SJCRH30 (cell line): ENCODE data around the gene COX20. TPM values are rescaled to one million over a fixed set of nuclear protein-coding genes. Genes with fewer than 3 reads are reported as not detected.

Source experiments
- DNase-seq, 2 experiments: peaks; one replicate each; pipeline ENCODE4 v3.0.0-alpha.2; 2015 to 2020
- H3K27ac ChIP-seq: fragments of 250-450 bp; sonication (Bioruptor Pico); 2 replicates; pipeline ENCODE4 v1.5.1; 2020; ENCODE audit warnings: mild to moderate bottlenecking, moderate library complexity
- H3K27me3 ChIP-seq: fragments of 250-450 bp; sonication (Bioruptor Pico); 2 replicates; pipeline ENCODE4 v1.5.1; 2020; ENCODE audit warnings: mild to moderate bottlenecking, moderate library complexity
- H3K36me3 ChIP-seq: fragments of 250-450 bp; sonication (Bioruptor Pico); 2 replicates; pipeline ENCODE4 v1.5.1; 2020; ENCODE audit warnings: mild to moderate bottlenecking, moderate library complexity
- H3K4me1 ChIP-seq: fragments of 250-450 bp; sonication (Bioruptor Pico); 2 replicates; pipeline ENCODE4 v1.5.1; 2020; ENCODE audit warnings: mild to moderate bottlenecking, moderate library complexity
- H3K4me3 ChIP-seq: fragments of 250-450 bp; sonication (Bioruptor Pico); 2 replicates; pipeline ENCODE4 v1.5.1; 2020; ENCODE audit warnings: mild to moderate bottlenecking, moderate library complexity
- H3K9me3 ChIP-seq: fragments of 250-450 bp; sonication (Bioruptor Pico); replicated peaks from 2 replicates; pipeline ENCODE4 v1.5.1; 2020; ENCODE audit warnings: mild to moderate bottlenecking, moderate library complexity
- total RNA-seq: library from RNA; depleted of rRNA; stranded (reverse); fragments of >200 nt; shearing (Covaris generic); gene quantifications from 2 replicates; pipeline ENCODE4 v1.2.3, GENCODE V29; 2014; rRNA removed

Gene COX20
- total RNA-seq, 1 experiment from 2014 or later: 33.5 TPM

GRCh38 chr1:244868484-244869363 lies 33.3 kb downstream of the COX20 start:
- DNase-seq: peak; percentile 42 to 63
- no peaks in the 10 kb centered on the region for H3K27me3 ChIP-seq
- H3K36me3 ChIP-seq: 0 out of 2 replicates have a peak, but pooled peaks cover under 1% of the 10 kb centered on the region
- H3K4me1 ChIP-seq: peaks cover 12% of the 10 kb centered on the region
- H3K27ac ChIP-seq: peak overlapping the region; percentile 14; the same call in 1 of the 2 replicates
- peak overlapping the region; percentile 44 for H3K4me3 ChIP-seq
- no peaks in the 10 kb centered on the region for H3K9me3 ChIP-seq

- Histone ChIP-seq H3K27me3 (no peaks in the 10 kb centered on the region), H3K9me3 (no peaks in the 10 kb centered on the region), H3K4me1 (peaks cover 12% of the 10 kb centered on the region), H3K36me3 (no peaks in the 10 kb centered on the region), H3K27ac (no peak overlapping the region; the same call in 1 of the 2 replicates), H3K4me3 (peak overlapping the region; percentile 44)
- DNase-seq: no peak
Measured at GRCh38 chr1:244869364-244869827, 33.9 kb downstream of the COX20 start.

- no peak for DNase-seq
- Histone ChIP-seq H3K4me3 (no peak overlapping the region), H3K27ac (no peak overlapping the region), H3K27me3 (no peaks in the 10 kb centered on the region), H3K4me1 (peaks cover 12% of the 10 kb centered on the region), H3K9me3 (no peaks in the 10 kb centered on the region), H3K36me3 (no peaks in the 10 kb centered on the region)
Measured at GRCh38 chr1:244869950-244870349, 34.5 kb downstream of the COX20 start.

GRCh38 chr1:244874974-244875579 lies 39.6 kb downstream of the COX20 start:
- no peaks in the 10 kb centered on the region for H3K9me3 ChIP-seq
- H3K4me1 ChIP-seq: no peaks in the 10 kb centered on the region
- no peak for DNase-seq
- no peaks in the 10 kb centered on the region for H3K27me3 ChIP-seq
- no peaks in the 10 kb centered on the region for H3K36me3 ChIP-seq
- H3K27ac ChIP-seq: no peak overlapping the region
- no peak overlapping the region for H3K4me3 ChIP-seq

- Histone ChIP-seq H3K36me3 (no peaks in the 10 kb centered on the region), H3K4me3 (no peak overlapping the region), H3K9me3 (no peaks in the 10 kb centered on the region), H3K27me3 (no peaks in the 10 kb centered on the region), H3K27ac (no peak overlapping the region), H3K4me1 (no peaks in the 10 kb centered on the region)
- no peak for DNase-seq
Measured at GRCh38 chr1:244876228-244876910, 40.9 kb downstream of the COX20 start.

GRCh38 chr1:244878681-244879080 lies 43.2 kb downstream of the COX20 start:
- no peaks in the 10 kb centered on the region for H3K4me1 ChIP-seq
- no peak overlapping the region for H3K27ac ChIP-seq
- no peak for DNase-seq
- no peaks in the 10 kb centered on the region for H3K27me3 ChIP-seq
- no peaks in the 10 kb centered on the region for H3K36me3 ChIP-seq
- H3K4me3 ChIP-seq: no peak overlapping the region
- no peaks in the 10 kb centered on the region for H3K9me3 ChIP-seq

GRCh38 chr1:244881552-244882280 lies 46.3 kb downstream of the COX20 start:
- H3K36me3 ChIP-seq: no peaks in the 10 kb centered on the region
- no peak for DNase-seq
- no peaks in the 10 kb centered on the region for H3K9me3 ChIP-seq
- no peak overlapping the region for H3K27ac ChIP-seq
- no peaks in the 10 kb centered on the region for H3K27me3 ChIP-seq
- H3K4me3 ChIP-seq: no peak overlapping the region
- no peaks in the 10 kb centered on the region for H3K4me1 ChIP-seq

GRCh38 chr1:244887281-244887680 lies 51.8 kb downstream of the COX20 start:
- DNase-seq: no peak
- H3K36me3 ChIP-seq: no peaks in the 10 kb centered on the region

GRCh38 chr1:244893836-244894235 lies 58.4 kb downstream of the COX20 start:
- no peaks in the 10 kb centered on the region for H3K9me3 ChIP-seq

More at GRCh38 chr1:244887281-244887680, 51.8 kb downstream of the COX20 start:
- Histone ChIP-seq H3K4me3 (no peak overlapping the region), H3K27ac (no peak overlapping the region), H3K4me1 (no peaks in the 10 kb centered on the region), H3K9me3 (no peaks in the 10 kb centered on the region), H3K27me3 (no peaks in the 10 kb centered on the region)

More at GRCh38 chr1:244893836-244894235, 58.4 kb downstream of the COX20 start:
- no peaks in the 10 kb centered on the region for H3K27me3 ChIP-seq
- no peaks in the 10 kb centered on the region for H3K4me1 ChIP-seq
- DNase-seq: no peak
- H3K36me3 ChIP-seq: no peaks in the 10 kb centered on the region
- no peak overlapping the region for H3K4me3 ChIP-seq
- H3K27ac ChIP-seq: no peak overlapping the region

Other genes with a start within 250 kb of the COX20 start
- 53.0 and 53.6 TPM in 2 replicates for gene DESI2, start 182.5 kb upstream of the COX20 start, total RNA-seq
- gene HNRNPU, start 28.9 kb downstream of the COX20 start, total RNA-seq: 595 and 602 TPM in 2 replicates